AG10803 (cell line): ENCODE measurements around the gene DHRS1.

Experiments used
- DNase-seq: peaks from one replicate; pipeline ENCODE4 v3.0.0; 2010; ENCODE audit warnings: low read depth
- H3K4me3 ChIP-seq: 2 replicates; pipeline ENCODE4 v1.5.1; 2011; ENCODE audit warnings: mild to moderate bottlenecking, low read length, control low read depth
- CTCF ChIP-seq: conservative IDR thresholded peaks from 2 replicates; pipeline ENCODE4 v1.5.1; 2011; ENCODE audit warnings: mild to moderate bottlenecking, low read length, control low read depth, inconsistent platforms

The DHRS1 gene

GRCh38 chr14:24269368-24269767 is 30.2 kb downstream of the DHRS1 start:
- DNase-seq: no peak
- H3K4me3 ChIP-seq: no peak overlapping the region
- TF ChIP-seq CTCF: no peak

GRCh38 chr14:24268225-24268624 is 31.4 kb downstream of the DHRS1 start:
- TF ChIP-seq CTCF: no peak
- no peak for DNase-seq
- no peak overlapping the region for H3K4me3 ChIP-seq

- no peak overlapping the region for H3K4me3 ChIP-seq
- no peak for TF ChIP-seq CTCF
- DNase-seq: no peak
These were observed 32.1 kb downstream of the DHRS1 start for GRCh38 chr14:24267516-24267915.

GRCh38 chr14:24266344-24267244 is 33.0 kb downstream of the DHRS1 start:
- TF ChIP-seq CTCF: no peak
- DNase-seq: no peak
- no peak overlapping the region for H3K4me3 ChIP-seq

- H3K4me3 ChIP-seq: no peak overlapping the region
- no peak for TF ChIP-seq CTCF
- DNase-seq: no peak
These were observed 35.3 kb downstream of the DHRS1 start for GRCh38 chr14:24264298-24264697.

- no peak overlapping the region for H3K4me3 ChIP-seq
- no peak for DNase-seq
These were observed 35.7 kb downstream of the DHRS1 start for GRCh38 chr14:24263848-24264247.

More at GRCh38 chr14:24263848-24264247, 35.7 kb downstream of the DHRS1 start:
- no peak for TF ChIP-seq CTCF
